Calu3 (cell line): Measurements from ENCODE around the gene OR2T11. TPM values are rescaled to one million over a fixed set of nuclear protein-coding genes. Genes with fewer than 3 reads are reported as not detected.

Source experiments
- BruUV-seq: library from RNA; stranded (reverse); fragments of 400-500 nt; replicated peaks from 2 replicates; lab custom pipeline; 2021; lab: Mats Ljungman, UMichigan
- CTCF ChIA-PET: fragments of 300-600 bp; sonication (Branson Sonifier 250); formaldehyde crosslinking; loops from one replicate; lab custom pipeline; 2022; ENCODE audit warnings: antibody characterized with exemption; lab: Charles Lee
- DNase-seq: peaks from one replicate; pipeline ENCODE4 v3.0.0; 2022
- H3K27ac Mint-ChIP-seq: one replicate; pipeline ENCODE4 v1.8.0; 2022; ENCODE audit warnings: mixed read lengths; ENCODE audit not compliant: unreplicated experiment
- H3K27me3 Mint-ChIP-seq: one replicate; pipeline ENCODE4 v1.8.0; 2022; ENCODE audit warnings: mixed read lengths; ENCODE audit not compliant: unreplicated experiment
- H3K36me3 Mint-ChIP-seq: one replicate; pipeline ENCODE4 v1.8.0; 2022; ENCODE audit warnings: mild to moderate bottlenecking, moderate library complexity, mixed read lengths; ENCODE audit not compliant: insufficient read depth, unreplicated experiment
- H3K4me1 Mint-ChIP-seq: one replicate; pipeline ENCODE4 v1.8.0; 2022; ENCODE audit warnings: mild to moderate bottlenecking, low read depth, mixed read lengths; ENCODE audit not compliant: unreplicated experiment
- H3K4me3 Mint-ChIP-seq: one replicate; pipeline ENCODE4 v1.8.0; 2022; ENCODE audit warnings: mild to moderate bottlenecking, low read depth, moderate library complexity, mixed read lengths; ENCODE audit not compliant: unreplicated experiment
- H3K9me3 Mint-ChIP-seq: one replicate; pipeline ENCODE4 v1.8.0; 2022; ENCODE audit warnings: low read depth, mixed read lengths; ENCODE audit not compliant: unreplicated experiment
- CTCF ChIP-seq: fragments of 200-600 bp; IDR thresholded peaks from one replicate; pipeline ENCODE4 v1.8.0; 2022; ENCODE audit warnings: antibody characterized with exemption; ENCODE audit not compliant: unreplicated experiment
- intact Hi-C: fragments of 100-400 bp; cut with micrococcal nuclease; formaldehyde crosslinking; loops from one replicate; pipeline ENCODE4 v1.10.0; 2022; ENCODE audit not compliant: unreplicated experiment
- total RNA-seq: library from RNA; stranded (reverse); gene quantifications from 2 replicates; pipeline ENCODE4 v1.2.3, GENCODE V29; 2022

The OR2T11 gene
- total RNA-seq, 1 experiment from 2014 or later, result not detected

- no peak overlapping the region for H3K4me3 Mint-ChIP-seq
- no peaks in the 10 kb centered on the region for H3K4me1 Mint-ChIP-seq
- TF ChIP-seq CTCF, result no peak
- BruUV-seq, result no TSS peak
- intact Hi-C loops, result no loop called here
- H3K27ac Mint-ChIP-seq, result no peak overlapping the region
- H3K36me3 Mint-ChIP-seq, result no peaks in the 10 kb centered on the region
- peaks cover 9% of the 10 kb centered on the region for H3K9me3 Mint-ChIP-seq
- no peak for DNase-seq
- H3K27me3 Mint-ChIP-seq, result no peaks in the 10 kb centered on the region
- CTCF ChIA-PET, result no interaction called here
Observed at GRCh38 chr1:248630551-248630950, 4.3 kb downstream of the OR2T11 start.

- intact Hi-C loops, result no loop called here
- no peak for DNase-seq
- no TSS peak for BruUV-seq
- TF ChIP-seq CTCF, result no peak
- Mint-ChIP-seq H3K27ac (no peak overlapping the region), H3K9me3 (peaks cover 9% of the 10 kb centered on the region), H3K4me3 (no peak overlapping the region), H3K36me3 (no peaks in the 10 kb centered on the region), H3K4me1 (no peaks in the 10 kb centered on the region), H3K27me3 (no peaks in the 10 kb centered on the region)
- CTCF ChIA-PET, result no interaction called here
Observed at GRCh38 chr1:248627971-248628844, 6.7 kb downstream of the OR2T11 start.

GRCh38 chr1:248625971-248626370 lies 8.9 kb downstream of the OR2T11 start:
- no peak for TF ChIP-seq CTCF
- CTCF ChIA-PET, result no interaction called here
- no peak for DNase-seq
- Mint-ChIP-seq H3K36me3 (no peaks in the 10 kb centered on the region), H3K27ac (no peak overlapping the region), H3K27me3 (no peaks in the 10 kb centered on the region), H3K4me1 (no peaks in the 10 kb centered on the region), H3K4me3 (no peak overlapping the region), H3K9me3 (peaks cover 9% of the 10 kb centered on the region)
- intact Hi-C loops, result no loop called here
- BruUV-seq, result no TSS peak

GRCh38 chr1:248625166-248625565 lies 9.7 kb downstream of the OR2T11 start:
- H3K9me3 Mint-ChIP-seq, result peaks cover 6% of the 10 kb centered on the region
- no peak for TF ChIP-seq CTCF
- H3K36me3 Mint-ChIP-seq, result no peaks in the 10 kb centered on the region
- intact Hi-C loops, result no loop called here
- no peaks in the 10 kb centered on the region for H3K27me3 Mint-ChIP-seq
- CTCF ChIA-PET, result no interaction called here
- no peak overlapping the region for H3K4me3 Mint-ChIP-seq
- no peak for DNase-seq
- H3K4me1 Mint-ChIP-seq, result no peaks in the 10 kb centered on the region
- no TSS peak for BruUV-seq
- no peak overlapping the region for H3K27ac Mint-ChIP-seq
